Activated CD4-positive, alpha-beta T cell treated with anti-CD3 and anti-CD28 coated beads, Interleukin-2, Interleukin-4, amounts not matched to agents 100 ng/mL and 50 ng/mL, durations not matched to agents 16 hours and 8 hours (primary cell): ENCODE data around the gene NPDC1.

Experiments used
- DNase-seq: peaks from one replicate; pipeline ENCODE4 v3.0.0-alpha.2; 2020; ENCODE audit warnings: low spot score

Gene NPDC1, protein sequence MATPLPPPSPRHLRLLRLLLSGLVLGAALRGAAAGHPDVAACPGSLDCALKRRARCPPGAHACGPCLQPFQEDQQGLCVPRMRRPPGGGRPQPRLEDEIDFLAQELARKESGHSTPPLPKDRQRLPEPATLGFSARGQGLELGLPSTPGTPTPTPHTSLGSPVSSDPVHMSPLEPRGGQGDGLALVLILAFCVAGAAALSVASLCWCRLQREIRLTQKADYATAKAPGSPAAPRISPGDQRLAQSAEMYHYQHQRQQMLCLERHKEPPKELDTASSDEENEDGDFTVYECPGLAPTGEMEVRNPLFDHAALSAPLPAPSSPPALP

DNA sequence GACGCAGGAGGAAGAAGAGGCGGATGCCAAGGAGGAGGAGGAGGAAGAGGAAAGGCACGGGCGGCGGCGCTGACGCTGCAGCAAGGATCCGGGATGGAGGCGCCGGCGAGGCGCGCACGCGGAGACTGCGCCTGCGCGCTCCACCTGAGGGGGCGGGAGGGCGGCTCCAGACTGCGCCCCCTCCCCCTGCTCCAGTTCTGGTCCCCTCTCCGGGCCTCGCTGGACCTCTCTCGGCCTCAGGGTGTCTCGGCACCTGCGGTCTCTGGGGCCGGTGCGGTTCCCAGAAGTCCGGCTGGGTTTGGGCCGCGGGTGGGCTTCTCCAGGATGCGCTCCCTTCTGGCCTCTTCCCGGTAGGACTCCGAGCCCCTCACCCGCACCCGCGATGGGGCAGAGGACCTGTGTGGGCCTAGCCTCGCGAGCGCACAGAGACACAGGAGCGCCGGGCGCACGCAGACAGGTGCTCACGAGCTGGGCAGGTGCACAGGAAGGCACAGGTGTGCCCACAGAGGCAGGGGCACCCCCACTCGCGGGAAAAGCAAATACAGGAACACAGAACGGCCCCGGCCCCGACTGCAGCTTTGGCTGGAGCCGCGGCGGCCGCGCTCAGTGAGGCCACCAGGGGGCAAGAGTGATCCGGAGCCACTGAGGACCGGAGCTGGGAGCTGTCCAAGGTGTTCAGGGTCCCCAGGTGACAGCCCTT lies at the start of gene NPDC1:
NPDC1 (minus strand) TSS at position 90 of the 700 bp plus-strand sequence. CDS start 188 bp downstream, outside the sequence.
- peak; percentile 88 for DNase-seq

DNA sequence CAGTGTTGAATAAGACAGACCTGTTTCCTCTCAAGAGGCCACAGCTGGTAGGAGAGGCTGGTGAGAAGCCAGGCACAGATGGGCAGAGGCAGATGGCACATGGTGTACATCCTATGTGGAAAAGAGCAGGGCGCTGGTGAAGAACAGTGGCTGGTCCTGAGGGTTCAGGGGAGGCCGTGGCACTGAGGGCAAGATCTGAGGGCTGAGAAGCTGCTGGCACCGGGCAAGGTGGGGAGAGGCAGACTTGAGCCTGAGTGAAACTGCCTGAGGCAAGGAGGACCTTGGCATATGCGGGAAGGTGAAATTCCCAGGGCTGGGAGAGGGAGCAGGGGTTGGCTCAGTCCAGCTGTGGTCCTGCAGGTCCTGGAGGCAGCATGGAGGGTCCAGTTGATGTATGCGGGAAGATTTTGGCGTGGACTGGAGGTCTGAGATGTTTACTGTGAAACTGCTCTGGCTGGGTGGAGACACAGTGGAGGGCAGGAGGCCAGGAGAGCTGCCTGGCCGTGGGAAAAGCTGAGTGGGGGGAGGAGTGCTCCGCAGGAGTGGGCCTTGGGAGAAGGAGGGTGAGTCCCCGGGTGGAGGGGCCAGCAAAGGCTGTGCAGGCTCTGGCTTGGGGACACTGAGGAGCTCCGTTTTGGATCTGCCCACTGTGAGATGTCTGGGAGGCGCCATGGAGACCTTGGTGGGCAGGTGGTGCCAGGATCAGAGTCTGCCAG lies 43.4 kb upstream of the NPDC1 start:
- DNase-seq, result no peak

DNA sequence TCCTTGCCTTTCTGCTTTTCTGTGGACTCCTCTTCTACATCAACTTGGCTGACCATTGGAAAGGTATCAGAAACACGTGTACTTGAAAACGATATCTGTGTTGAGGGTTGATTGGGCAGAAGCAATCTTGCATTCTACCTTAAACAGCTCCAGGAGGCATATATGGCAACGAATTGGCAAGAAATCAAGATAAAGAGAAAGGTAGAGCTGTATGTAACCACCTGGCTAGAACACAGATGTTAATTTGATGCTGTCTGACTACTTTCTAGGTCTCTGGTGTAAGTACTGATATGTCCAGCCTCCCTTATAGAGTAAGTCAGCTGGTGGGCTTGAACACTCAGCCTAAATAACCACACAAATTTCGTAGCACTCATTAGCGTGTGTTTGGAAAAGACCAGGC lies 42.1 kb upstream of the NPDC1 start:
- DNase-seq, result no peak

- no peak for DNase-seq
Observed at GRCh38 chr9:137087409-137087925, 41.5 kb upstream of the NPDC1 start.

- peak; percentile 100 for DNase-seq
Observed at GRCh38 chr9:137086531-137087408, 40.8 kb upstream of the NPDC1 start, which contains the start of gene MAN1B1. TSS of gene MAN1B1 (plus strand) at chr9:137086985. CDS start at chr9:137087000, 15 bp downstream.

DNA sequence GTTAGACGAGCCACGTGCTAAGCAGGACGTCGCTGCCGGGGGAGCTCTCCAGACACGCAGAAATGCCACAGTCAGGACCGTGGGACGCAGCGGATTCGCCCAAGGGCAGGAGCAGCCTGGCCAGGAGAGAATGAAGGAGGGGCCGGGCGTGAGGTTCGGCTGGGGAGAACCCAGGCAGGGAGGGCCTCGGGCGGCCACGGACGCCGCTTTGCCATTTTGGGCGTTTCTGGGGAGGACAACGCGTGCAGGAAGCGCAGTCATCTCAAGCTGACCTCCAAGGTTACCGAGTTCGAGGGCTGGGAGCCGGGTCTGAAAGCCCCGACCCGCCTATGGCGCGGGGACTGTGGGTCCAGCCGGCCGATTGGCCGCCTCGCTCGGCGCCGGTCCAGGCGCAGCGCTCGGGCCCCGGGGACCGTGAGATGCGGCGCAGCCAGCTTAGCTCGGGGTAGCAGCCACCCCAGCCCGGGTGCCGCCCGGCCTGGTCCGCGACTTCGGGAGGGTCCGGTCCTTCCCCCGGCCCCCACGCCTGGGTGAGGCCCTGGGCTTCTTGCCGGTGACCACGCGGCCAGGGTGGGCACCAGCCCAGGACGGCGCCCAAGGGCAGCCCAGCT lies 40.0 kb upstream of the NPDC1 start:
- DNase-seq, result peak; percentile 33

GRCh38 chr9:137084526-137084925 lies 38.5 kb upstream of the NPDC1 start:
- DNase-seq, result no peak

GRCh38 chr9:137083394-137084004 lies 37.5 kb upstream of the NPDC1 start:
- peak; percentile 17 for DNase-seq

GRCh38 chr9:137082925-137083290 lies 36.9 kb upstream of the NPDC1 start:
- no peak for DNase-seq

GRCh38 chr9:137082222-137082924 lies 36.4 kb upstream of the NPDC1 start:
- DNase-seq, result no peak

DNA sequence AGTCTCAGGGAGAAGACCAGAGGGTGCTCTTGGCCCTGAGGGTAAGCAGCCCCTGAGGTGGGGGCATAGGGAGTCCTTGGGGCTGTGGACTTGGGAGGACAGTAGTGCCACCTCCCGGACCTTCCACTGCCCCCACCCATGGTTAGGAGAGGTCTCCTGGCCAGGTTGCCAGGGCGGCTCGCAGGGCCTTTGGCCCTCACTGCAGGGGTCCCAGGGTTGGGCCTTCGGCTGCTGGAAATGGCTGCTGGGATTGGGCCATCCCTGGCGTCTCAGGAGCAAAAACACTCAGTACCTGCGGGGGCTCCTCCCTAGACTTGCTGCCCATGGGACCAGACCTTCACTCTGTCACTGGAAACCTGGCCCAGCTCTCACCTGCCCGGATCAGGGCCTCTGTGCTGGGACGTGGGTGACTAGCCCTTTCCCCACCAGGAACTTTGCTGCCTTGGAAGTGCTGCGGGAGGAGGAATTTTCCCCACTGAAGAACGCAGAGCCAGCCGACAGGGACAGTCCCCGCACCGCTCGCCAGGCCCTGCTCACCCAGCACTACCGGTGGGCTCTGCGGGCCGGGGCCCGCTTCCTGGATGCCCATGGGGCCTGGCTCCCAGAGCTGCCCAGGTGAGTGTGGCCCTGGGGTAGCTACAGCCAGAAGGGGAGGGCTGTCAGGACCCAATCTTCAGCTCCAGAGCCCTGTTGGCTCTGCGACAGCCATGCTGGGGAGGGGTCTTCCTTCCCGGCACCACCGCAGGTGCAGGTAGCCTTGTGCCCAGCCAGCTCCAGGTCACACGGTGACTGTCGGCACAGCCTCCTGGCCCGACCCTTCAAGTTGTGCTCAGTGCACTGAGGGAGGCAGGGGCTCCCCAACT lies 34.5 kb upstream of the NPDC1 start:
- no peak for DNase-seq

- DNase-seq, result no peak
Observed at GRCh38 chr9:137079401-137079787, 33.4 kb upstream of the NPDC1 start.

GRCh38 chr9:137078701-137079400 lies 32.9 kb upstream of the NPDC1 start:
- DNase-seq, result no peak

GRCh38 chr9:137077758-137078693 lies 32.0 kb upstream of the NPDC1 start:
- peak; percentile 38 for DNase-seq

- DNase-seq, result peak; percentile 51
Observed at GRCh38 chr9:137077010-137077747, 31.2 kb upstream of the NPDC1 start, which contains the start of gene UAP1L1. TSS of gene UAP1L1 (plus strand) at chr9:137077517. CDS start at chr9:137077533, 16 bp downstream.

- no peak for DNase-seq
Observed at GRCh38 chr9:137076636-137077009, 30.6 kb upstream of the NPDC1 start.
